ENCODE measurements around the gene PDZD2. TPM values are rescaled to one million over a fixed set of nuclear protein-coding genes. Genes with fewer than 3 reads are reported as not detected.

Gene PDZD2
- total and polyA plus RNA-seq, 2 experiments from 2014 or later: 8.3 to 16.9 TPM

DNA sequence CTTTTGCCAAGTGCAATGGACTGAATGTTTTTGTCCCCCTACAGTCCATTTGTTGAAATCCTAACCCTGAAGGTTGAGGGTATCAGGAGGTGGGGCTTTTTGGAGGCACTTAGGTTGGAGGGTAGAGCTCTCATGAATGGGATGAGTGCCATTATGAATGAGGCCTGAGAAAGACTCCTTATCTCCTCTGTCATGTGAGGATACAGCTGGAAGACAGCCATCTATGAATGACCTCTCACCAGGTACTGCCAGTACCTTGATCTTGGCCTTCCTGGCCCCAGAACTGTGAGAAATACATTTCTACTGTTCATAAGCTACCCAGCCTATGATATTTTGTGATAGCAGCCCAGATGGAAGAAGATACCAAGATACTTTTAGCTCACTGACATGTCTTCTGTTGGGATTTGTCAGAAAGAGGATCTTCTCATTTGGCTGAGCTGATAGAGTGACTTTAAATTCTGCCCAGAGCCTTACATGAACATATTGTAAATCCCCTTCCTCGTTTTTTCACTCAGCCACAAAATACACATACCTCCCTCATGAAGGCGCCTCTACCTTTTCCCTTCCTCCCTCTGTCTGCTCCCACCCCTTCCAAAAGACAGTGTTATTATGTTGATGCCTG lies 256.4 kb downstream of the PDZD2 start:
- Mint-ChIP-seq H3K36me3 (ENCODE audit: low read depth) (no peaks in the 10 kb centered on the region), H3K27ac (no peak overlapping the region), H3K4me1 (peaks cover 14% of the 10 kb centered on the region; the same call in 2 of the 3 replicates), H3K9me3 (no peaks in the 10 kb centered on the region), H3K27me3 (ENCODE audit: insufficient read depth, low read depth, poor library complexity) (peaks cover 3% of the 10 kb centered on the region), H3K4me3 (no peak overlapping the region)
- Histone ChIP-seq H3K4me2 (no peak overlapping the region), H2AFZ (no peak overlapping the region), H3K4me1 (ENCODE audit: insufficient read depth) (peaks cover 4% of the 10 kb centered on the region), H4K20me1 (replicated peaks; ENCODE audit: insufficient read depth) (no peaks in the 10 kb centered on the region), H3K4me3 (no peak overlapping the region), H3K27ac (ENCODE audit: low read depth) (no peak overlapping the region), H3K36me3 (ENCODE audit: insufficient read depth) (no peaks in the 10 kb centered on the region), H3F3A (replicated peaks; ENCODE audit: low read depth) (no peaks in the 10 kb centered on the region), H3K79me2 (replicated peaks; ENCODE audit: insufficient read depth) (peaks cover 6% of the 10 kb centered on the region), H3K9me2 (ENCODE audit: insufficient read depth) (no peaks in the 10 kb centered on the region), H3K27me3 (ENCODE audit: insufficient read depth) (no peaks in the 10 kb centered on the region)
- DNase-seq (ENCODE audit: low spot score) (no peak), ATAC-seq (no peak)
- TF ChIP-seq CREB1 (CRISPR knock-in tag; IDR thresholded peaks at IDR 0.05; ENCODE audit: low read depth): no peak
- TF ChIP-seq, protein P1, sequence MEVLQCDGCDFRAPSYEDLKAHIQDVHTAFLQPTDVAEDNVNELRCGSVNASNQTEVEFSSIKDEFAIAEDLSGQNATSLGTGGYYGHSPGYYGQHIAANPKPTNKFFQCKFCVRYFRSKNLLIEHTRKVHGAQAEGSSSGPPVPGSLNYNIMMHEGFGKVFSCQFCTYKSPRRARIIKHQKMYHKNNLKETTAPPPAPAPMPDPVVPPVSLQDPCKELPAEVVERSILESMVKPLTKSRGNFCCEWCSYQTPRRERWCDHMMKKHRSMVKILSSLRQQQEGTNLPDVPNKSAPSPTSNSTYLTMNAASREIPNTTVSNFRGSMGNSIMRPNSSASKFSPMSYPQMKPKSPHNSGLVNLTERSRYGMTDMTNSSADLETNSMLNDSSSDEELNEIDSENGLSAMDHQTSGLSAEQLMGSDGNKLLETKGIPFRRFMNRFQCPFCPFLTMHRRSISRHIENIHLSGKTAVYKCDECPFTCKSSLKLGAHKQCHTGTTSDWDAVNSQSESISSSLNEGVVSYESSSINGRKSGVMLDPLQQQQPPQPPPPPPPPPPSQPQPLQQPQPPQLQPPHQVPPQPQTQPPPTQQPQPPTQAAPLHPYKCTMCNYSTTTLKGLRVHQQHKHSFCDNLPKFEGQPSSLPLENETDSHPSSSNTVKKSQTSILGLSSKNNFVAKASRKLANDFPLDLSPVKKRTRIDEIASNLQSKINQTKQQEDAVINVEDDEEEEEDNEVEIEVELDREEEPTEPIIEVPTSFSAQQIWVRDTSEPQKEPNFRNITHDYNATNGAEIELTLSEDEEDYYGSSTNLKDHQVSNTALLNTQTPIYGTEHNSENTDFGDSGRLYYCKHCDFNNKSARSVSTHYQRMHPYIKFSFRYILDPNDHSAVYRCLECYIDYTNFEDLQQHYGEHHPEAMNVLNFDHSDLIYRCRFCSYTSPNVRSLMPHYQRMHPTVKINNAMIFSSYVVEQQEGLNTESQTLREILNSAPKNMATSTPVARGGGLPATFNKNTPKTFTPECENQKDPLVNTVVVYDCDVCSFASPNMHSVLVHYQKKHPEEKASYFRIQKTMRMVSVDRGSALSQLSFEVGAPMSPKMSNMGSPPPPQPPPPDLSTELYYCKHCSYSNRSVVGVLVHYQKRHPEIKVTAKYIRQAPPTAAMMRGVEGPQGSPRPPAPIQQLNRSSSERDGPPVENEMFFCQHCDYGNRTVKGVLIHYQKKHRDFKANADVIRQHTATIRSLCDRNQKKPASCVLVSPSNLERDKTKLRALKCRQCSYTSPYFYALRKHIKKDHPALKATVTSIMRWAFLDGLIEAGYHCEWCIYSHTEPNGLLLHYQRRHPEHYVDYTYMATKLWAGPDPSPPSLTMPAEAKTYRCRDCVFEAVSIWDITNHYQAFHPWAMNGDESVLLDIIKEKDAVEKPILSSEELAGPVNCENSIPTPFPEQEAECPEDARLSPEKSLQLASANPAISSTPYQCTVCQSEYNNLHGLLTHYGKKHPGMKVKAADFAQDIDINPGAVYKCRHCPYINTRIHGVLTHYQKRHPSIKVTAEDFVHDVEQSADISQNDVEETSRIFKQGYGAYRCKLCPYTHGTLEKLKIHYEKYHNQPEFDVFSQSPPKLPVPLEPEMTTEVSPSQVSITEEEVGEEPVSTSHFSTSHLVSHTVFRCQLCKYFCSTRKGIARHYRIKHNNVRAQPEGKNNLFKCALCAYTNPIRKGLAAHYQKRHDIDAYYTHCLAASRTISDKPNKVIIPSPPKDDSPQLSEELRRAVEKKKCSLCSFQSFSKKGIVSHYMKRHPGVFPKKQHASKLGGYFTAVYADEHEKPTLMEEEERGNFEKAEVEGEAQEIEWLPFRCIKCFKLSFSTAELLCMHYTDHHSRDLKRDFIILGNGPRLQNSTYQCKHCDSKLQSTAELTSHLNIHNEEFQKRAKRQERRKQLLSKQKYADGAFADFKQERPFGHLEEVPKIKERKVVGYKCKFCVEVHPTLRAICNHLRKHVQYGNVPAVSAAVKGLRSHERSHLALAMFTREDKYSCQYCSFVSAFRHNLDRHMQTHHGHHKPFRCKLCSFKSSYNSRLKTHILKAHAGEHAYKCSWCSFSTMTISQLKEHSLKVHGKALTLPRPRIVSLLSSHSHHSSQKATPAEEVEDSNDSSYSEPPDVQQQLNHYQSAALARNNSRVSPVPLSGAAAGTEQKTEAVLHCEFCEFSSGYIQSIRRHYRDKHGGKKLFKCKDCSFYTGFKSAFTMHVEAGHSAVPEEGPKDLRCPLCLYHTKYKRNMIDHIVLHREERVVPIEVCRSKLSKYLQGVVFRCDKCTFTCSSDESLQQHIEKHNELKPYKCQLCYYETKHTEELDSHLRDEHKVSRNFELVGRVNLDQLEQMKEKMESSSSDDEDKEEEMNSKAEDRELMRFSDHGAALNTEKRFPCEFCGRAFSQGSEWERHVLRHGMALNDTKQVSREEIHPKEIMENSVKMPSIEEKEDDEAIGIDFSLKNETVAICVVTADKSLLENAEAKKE (CRISPR knock-in tag; IDR thresholded peaks at IDR 0.05): no peak
- TF ChIP-seq JUNB (IDR thresholded peaks at IDR 0.05; ENCODE audit: unreplicated experiment): no peak

DNA sequence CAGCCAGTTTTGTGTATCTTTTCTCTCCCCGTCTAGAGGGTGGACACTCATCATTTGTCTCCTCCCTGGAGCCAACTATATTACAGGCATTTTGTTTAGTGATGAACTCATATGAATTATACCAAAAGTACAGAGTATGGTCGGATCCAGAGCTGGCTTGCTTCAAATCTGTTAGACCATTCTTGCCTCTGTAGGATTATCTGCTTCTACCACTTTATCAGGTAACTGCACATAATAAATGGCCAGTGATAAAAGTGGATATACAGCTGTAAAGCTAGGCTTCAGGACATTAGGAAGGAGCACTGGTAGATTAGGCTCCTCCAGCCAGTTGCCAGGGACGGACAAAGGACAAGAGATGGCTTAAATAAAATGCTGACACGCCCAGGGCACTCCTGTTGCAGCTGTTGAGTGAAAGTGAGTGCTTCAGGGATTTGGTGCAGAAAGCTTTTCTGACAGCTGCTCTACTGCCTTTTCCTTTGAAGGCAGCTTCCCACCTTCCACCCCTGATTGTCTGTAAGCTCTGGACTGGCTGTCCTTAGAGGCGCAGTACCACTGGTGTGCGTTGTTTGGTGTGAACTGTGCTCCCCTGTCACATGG lies 259.2 kb downstream of the PDZD2 start:
- Histone ChIP-seq H3K27me3 (ENCODE audit: insufficient read depth) (no peaks in the 10 kb centered on the region), H3K79me2 (replicated peaks; ENCODE audit: insufficient read depth) (no peaks in the 10 kb centered on the region), H3K27ac (ENCODE audit: low read depth) (no peak overlapping the region), H3F3A (replicated peaks; ENCODE audit: low read depth) (no peaks in the 10 kb centered on the region), H3K4me2 (no peak overlapping the region), H3K4me3 (no peak overlapping the region), H3K4me1 (ENCODE audit: insufficient read depth) (no peaks in the 10 kb centered on the region), H3K36me3 (ENCODE audit: insufficient read depth) (no peaks in the 10 kb centered on the region), H2AFZ (no peak overlapping the region), H3K9me2 (ENCODE audit: insufficient read depth) (no peaks in the 10 kb centered on the region), H4K20me1 (replicated peaks; ENCODE audit: insufficient read depth) (no peaks in the 10 kb centered on the region)
- DNase-seq (ENCODE audit: low spot score) (no peak), ATAC-seq (no peak)
- peaks cover 8% of the 10 kb centered on the region; the same call in 2 of the 3 replicates for H3K4me1 Mint-ChIP-seq
- no peak overlapping the region for H3K27ac Mint-ChIP-seq
- no peak overlapping the region for H3K4me3 Mint-ChIP-seq
- no peaks in the 10 kb centered on the region for H3K36me3 Mint-ChIP-seq (ENCODE audit: low read depth)
- TF ChIP-seq, protein P2, sequence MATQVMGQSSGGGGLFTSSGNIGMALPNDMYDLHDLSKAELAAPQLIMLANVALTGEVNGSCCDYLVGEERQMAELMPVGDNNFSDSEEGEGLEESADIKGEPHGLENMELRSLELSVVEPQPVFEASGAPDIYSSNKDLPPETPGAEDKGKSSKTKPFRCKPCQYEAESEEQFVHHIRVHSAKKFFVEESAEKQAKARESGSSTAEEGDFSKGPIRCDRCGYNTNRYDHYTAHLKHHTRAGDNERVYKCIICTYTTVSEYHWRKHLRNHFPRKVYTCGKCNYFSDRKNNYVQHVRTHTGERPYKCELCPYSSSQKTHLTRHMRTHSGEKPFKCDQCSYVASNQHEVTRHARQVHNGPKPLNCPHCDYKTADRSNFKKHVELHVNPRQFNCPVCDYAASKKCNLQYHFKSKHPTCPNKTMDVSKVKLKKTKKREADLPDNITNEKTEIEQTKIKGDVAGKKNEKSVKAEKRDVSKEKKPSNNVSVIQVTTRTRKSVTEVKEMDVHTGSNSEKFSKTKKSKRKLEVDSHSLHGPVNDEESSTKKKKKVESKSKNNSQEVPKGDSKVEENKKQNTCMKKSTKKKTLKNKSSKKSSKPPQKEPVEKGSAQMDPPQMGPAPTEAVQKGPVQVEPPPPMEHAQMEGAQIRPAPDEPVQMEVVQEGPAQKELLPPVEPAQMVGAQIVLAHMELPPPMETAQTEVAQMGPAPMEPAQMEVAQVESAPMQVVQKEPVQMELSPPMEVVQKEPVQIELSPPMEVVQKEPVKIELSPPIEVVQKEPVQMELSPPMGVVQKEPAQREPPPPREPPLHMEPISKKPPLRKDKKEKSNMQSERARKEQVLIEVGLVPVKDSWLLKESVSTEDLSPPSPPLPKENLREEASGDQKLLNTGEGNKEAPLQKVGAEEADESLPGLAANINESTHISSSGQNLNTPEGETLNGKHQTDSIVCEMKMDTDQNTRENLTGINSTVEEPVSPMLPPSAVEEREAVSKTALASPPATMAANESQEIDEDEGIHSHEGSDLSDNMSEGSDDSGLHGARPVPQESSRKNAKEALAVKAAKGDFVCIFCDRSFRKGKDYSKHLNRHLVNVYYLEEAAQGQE (IDR thresholded peaks at IDR 0.05; ENCODE audit: unreplicated experiment): no peak
- TF ChIP-seq EZH2phosphoT487 (IDR thresholded peaks at IDR 0.05; ENCODE audit: unreplicated experiment) (no peak), STAT1 (IDR thresholded peaks at IDR 0.05; ENCODE audit: unreplicated experiment) (no peak)
- H3K9me3 Mint-ChIP-seq: no peaks in the 10 kb centered on the region
- H3K27me3 Mint-ChIP-seq (ENCODE audit: insufficient read depth, low read depth, poor library complexity): peaks cover 3% of the 10 kb centered on the region

All from GM23338 (cell line).